SK-N-SH treated with all-trans-retinoic acid at 6 μM for 48 hours (cell line): Measurements from ENCODE around the gene DNAJC22.

Experiments used
- ARNTL ChIP-seq: fragments of 450-650 bp; formaldehyde crosslinking; IDR thresholded peaks from 2 replicates; pipeline ENCODE4 v1.5.0; 2020; ENCODE audit warnings: low read depth, mild to moderate bottlenecking, moderate library complexity, borderline replicate concordance
- CREB5 ChIP-seq: fragments of 250-450 bp; sonication (Bioruptor Pico); IDR thresholded peaks from 2 replicates; pipeline ENCODE4 v1.5.1; 2020; ENCODE audit warnings: low read depth, mild to moderate bottlenecking, moderate library complexity
- CSDC2 ChIP-seq: fragments of 250-450 bp; sonication (Bioruptor Pico); IDR thresholded peaks from 2 replicates; pipeline ENCODE4 v1.5.0; 2020; ENCODE audit warnings: mild to moderate bottlenecking, moderate library complexity
- ESRRG ChIP-seq: fragments of 250-450 bp; sonication (Bioruptor Pico); IDR thresholded peaks from 2 replicates; pipeline ENCODE4 v1.6.1; 2021; ENCODE audit warnings: mild to moderate bottlenecking
- GLIS3 ChIP-seq: fragments of 250-450 bp; sonication (Bioruptor Pico); IDR thresholded peaks from 2 replicates; pipeline ENCODE4 v1.5.0; 2020; ENCODE audit warnings: mild to moderate bottlenecking, moderate library complexity
- RARB ChIP-seq: fragments of 250-450 bp; sonication (Bioruptor Pico); IDR thresholded peaks from 2 replicates; pipeline ENCODE4 v1.8.0; 2021; ENCODE audit warnings: mild to moderate bottlenecking, moderate library complexity
- SNAI2 ChIP-seq: fragments of 250-450 bp; sonication (Bioruptor Pico); IDR thresholded peaks from 2 replicates; pipeline ENCODE4 v1.5.0; 2020; ENCODE audit warnings: mild to moderate bottlenecking, moderate library complexity
- TCF4 ChIP-seq: fragments of 250-450 bp; sonication (Bioruptor Pico); IDR thresholded peaks from 2 replicates; pipeline ENCODE4 v1.8.0; 2021; ENCODE audit warnings: mild to moderate bottlenecking, moderate library complexity, borderline replicate concordance
- TOX ChIP-seq: fragments of 250-450 bp; sonication (Bioruptor Pico); IDR thresholded peaks from 2 replicates; pipeline ENCODE4 v1.8.0; 2021; ENCODE audit warnings: mild to moderate bottlenecking, moderate library complexity, borderline replicate concordance
- ZC3H10 ChIP-seq: fragments of 250-450 bp; sonication (Bioruptor Pico); IDR thresholded peaks from 2 replicates; pipeline ENCODE4 v1.5.1; 2021; ENCODE audit warnings: mild to moderate bottlenecking, moderate library complexity
- ZFP30 ChIP-seq: fragments of 450-650 bp; formaldehyde crosslinking; IDR thresholded peaks from 2 replicates; pipeline ENCODE4 v1.5.0; 2022; ENCODE audit warnings: mild to moderate bottlenecking, moderate library complexity
- ZNF565 ChIP-seq: fragments of 450-650 bp; formaldehyde crosslinking; conservative IDR thresholded peaks from 2 replicates; pipeline ENCODE4 v1.5.0; 2020; ENCODE audit warnings: low read depth, mild to moderate bottlenecking, moderate library complexity
- TF ChIP-seq, protein P1 (sequence below): fragments of 250-450 bp; sonication (Bioruptor Pico); IDR thresholded peaks from 2 replicates; pipeline ENCODE4 v1.5.1; 2021; ENCODE audit warnings: mild to moderate bottlenecking, moderate library complexity

GRCh38 chr12:49375406-49375805 lies 28.7 kb downstream of the DNAJC22 start:
- TF ChIP-seq ZFP30 (CRISPR knock-in tag), result no peak
- no peak for TF ChIP-seq ESRRG (CRISPR knock-in tag)
- TF ChIP-seq CREB5 (CRISPR knock-in tag), result no peak
- no peak for TF ChIP-seq GLIS3
- no peak for TF ChIP-seq TOX (CRISPR knock-in tag)
- TF ChIP-seq, protein P1, sequence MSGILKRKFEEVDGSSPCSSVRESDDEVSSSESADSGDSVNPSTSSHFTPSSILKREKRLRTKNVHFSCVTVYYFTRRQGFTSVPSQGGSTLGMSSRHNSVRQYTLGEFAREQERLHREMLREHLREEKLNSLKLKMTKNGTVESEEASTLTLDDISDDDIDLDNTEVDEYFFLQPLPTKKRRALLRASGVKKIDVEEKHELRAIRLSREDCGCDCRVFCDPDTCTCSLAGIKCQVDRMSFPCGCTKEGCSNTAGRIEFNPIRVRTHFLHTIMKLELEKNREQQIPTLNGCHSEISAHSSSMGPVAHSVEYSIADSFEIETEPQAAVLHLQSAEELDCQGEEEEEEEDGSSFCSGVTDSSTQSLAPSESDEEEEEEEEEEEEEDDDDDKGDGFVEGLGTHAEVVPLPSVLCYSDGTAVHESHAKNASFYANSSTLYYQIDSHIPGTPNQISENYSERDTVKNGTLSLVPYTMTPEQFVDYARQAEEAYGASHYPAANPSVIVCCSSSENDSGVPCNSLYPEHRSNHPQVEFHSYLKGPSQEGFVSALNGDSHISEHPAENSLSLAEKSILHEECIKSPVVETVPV, result no peak
- TF ChIP-seq ARNTL (CRISPR knock-in tag), result no peak
- TF ChIP-seq SNAI2, result no peak
- TF ChIP-seq RARB (CRISPR knock-in tag), result no peak
- no peak for TF ChIP-seq TCF4 (CRISPR knock-in tag)
- no peak for TF ChIP-seq ZC3H10 (CRISPR knock-in tag)
- TF ChIP-seq CSDC2 (CRISPR knock-in tag), result no peak
- TF ChIP-seq ZNF565 (CRISPR knock-in tag), result no peak
